HG02870 (cell line): ENCODE results near the gene PPEF1.

Experiments
- ATAC-seq: cut with Tn5 transposase; IDR thresholded peaks from one replicate; pipeline ENCODE4 v1.9.1; 2021; ENCODE audit warnings: mild to moderate bottlenecking, moderate library complexity; ENCODE audit not compliant: unreplicated experiment

The PPEF1 gene

GRCh38 chrX:18875256-18875878 is 167.9 kb downstream of the PPEF1 start:
- no peak for ATAC-seq

- no peak for ATAC-seq
These were observed 170.0 kb downstream of the PPEF1 start for GRCh38 chrX:18877469-18877868.
